Activated CD4-positive, alpha-beta T cell treated with anti-CD3 and anti-CD28 coated beads for 4 hours (primary cell): Measurements from ENCODE around the gene TLCD3B.

Experiments used
- DNase-seq, 2 donors: peaks; one replicate each; pipeline ENCODE4 v3.0.0-alpha.2; 2020

Gene TLCD3B

GRCh38 chr16:29987371-29988085 is 43.5 kb downstream of the TLCD3B start:
- DNase-seq, result no peak

DNA sequence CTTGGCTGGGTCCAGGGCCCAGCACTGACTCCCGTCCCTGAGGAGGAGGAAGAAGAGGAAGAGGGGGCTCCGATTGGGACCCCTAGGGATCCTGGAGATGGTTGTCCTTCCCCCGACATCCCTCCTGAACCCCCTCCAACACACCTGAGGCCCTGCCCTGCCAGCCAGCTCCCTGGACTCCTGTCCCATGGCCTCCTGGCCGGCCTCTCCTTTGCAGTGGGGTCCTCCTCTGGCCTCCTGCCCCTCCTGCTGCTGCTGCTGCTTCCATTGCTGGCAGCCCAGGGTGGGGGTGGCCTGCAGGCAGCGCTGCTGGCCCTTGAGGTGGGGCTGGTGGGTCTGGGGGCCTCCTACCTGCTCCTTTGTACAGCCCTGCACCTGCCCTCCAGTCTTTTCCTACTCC is 44.1 kb downstream of the TLCD3B start:
- no peak for DNase-seq

DNA sequence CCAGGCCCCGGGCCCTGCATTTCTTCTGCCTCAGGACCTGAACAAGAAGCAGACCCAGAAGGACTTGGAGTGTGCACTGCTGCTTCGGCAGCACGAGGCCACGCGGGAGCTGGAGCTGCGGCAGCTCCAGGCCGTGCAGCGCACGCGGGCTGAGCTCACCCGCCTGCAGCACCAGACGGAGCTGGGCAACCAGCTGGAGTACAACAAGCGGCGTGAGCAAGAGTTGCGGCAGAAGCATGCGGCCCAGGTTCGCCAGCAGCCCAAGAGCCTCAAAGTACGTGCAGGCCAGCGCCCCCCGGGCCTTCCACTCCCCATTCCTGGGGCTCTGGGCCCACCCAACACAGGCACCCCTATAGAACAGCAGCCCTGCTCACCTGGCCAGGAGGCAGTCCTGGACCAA is 44.8 kb downstream of the TLCD3B start:
- DNase-seq, result no peak

DNA sequence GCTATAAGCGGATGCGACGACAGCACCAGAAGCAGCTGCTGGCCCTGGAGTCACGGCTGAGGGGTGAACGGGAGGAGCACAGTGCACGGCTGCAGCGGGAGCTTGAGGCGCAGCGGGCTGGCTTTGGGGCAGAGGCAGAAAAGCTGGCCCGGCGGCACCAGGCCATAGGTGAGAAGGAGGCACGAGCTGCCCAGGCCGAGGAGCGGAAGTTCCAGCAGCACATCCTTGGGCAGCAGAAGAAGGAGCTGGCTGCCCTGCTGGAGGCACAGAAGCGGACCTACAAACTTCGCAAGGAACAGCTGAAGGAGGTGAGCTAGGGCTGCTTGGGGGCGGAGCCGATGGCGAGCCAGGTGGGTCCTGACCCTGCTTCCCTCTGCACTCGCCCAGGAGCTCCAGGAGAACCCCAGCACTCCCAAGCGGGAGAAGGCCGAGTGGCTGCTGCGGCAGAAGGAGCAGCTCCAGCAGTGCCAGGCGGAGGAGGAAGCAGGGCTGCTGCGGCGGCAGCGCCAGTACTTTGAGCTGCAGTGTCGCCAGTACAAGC is 45.7 kb downstream of the TLCD3B start:
- DNase-seq, result no peak

DNA sequence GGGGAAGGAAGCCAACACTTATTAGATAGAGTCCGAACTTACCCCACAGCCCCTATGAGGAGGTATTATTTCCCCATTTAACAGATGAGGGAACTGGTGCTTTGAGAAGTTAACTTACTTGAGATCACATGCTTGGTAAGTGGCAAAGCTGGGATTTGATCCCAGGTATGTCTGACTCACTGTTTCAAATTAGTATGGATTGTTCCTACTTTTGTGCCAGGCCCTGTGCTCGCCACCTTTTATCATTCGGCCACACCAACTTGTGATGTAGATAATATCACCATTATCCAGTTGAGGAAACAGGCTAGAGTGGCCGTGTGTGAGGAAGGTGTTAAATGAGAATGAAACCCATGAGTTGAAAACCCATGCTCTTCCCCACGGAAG is 46.3 kb downstream of the TLCD3B start:
- DNase-seq, result no peak

DNA sequence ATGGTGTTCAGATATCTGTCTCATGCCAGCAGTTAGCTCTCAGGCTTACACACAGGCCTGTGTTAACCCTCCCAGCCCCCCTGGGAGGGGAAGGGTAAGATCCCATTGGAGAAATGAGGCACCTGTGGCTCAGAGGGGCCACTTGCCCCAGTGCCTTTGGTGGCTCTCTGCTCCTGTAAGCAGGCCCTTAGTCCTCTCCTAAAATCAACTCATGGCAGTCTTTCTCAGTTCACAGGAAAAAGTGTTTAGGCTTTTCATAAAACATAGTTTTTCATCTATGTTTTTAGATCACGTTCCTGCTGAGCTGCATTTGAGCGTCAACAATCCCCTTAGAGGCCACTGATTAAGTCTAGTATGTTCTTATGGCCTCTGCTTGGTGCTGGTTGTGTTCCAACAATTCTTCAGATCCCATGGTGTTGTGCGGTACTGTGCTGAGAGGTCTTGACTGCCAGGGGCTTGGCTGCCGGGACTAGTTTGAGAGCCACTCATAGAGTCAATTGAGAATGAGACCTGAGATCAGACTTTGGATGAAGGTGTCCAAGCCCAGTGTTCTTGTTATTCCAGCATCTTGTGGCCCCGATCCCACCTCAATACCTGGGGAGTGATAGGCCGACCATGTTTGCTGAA is 46.8 kb downstream of the TLCD3B start:
- DNase-seq, result no peak

GRCh38 chr16:29983420-29984136 is 47.5 kb downstream of the TLCD3B start:
- no peak for DNase-seq

- no peak for DNase-seq
Measured at GRCh38 chr16:29982560-29983419, 48.3 kb downstream of the TLCD3B start.

DNA sequence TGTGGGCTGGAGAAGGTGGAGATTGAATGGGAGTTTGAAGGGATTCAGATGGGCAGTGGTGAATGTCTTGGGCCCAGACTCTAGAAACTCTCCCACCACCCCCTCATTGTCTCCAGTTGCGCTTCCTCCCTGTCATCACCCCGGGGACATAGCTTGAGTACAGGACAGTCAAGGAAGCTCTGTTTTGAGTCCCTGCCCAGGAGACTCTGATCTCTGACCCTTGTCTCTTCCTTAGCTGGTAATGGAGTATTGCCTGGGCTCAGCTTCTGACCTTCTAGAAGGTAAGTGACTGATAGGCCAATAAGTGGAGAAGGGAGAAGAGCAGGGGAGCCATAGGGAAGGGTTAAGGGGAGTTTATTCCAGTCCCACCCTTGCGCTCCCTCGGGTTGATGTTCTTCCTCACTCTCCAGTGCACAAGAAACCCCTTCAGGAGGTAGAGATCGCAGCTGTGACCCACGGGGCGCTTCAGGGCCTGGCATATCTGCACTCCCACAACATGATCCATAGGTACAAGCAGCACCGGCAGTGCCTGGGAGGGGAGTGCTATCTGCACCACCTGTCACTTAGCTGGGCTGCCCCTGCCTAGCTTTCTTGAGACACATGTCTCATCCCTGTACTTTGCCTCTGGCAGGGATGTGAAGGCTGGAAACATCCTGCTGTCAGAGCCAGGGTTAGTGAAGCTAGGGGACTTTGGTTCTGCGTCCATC is 52.4 kb downstream of the TLCD3B start:
- DNase-seq, result no peak

DNA sequence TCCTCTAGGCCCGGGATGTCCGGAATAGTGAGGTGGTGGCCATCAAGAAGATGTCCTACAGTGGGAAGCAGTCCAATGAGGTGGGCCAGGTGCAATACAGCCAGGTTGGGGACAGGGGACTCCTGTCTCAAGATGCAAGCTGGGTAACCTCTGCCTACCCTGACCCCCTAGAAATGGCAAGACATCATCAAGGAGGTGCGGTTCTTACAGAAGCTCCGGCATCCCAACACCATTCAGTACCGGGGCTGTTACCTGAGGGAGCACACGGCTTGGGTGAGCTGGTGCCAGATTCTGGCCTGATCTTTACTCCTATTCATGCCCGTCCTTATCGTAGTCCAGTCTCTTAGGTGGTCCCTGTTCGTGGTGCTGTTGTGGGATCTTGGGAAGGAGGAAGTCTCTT is 53.0 kb downstream of the TLCD3B start:
- DNase-seq, result no peak

DNA sequence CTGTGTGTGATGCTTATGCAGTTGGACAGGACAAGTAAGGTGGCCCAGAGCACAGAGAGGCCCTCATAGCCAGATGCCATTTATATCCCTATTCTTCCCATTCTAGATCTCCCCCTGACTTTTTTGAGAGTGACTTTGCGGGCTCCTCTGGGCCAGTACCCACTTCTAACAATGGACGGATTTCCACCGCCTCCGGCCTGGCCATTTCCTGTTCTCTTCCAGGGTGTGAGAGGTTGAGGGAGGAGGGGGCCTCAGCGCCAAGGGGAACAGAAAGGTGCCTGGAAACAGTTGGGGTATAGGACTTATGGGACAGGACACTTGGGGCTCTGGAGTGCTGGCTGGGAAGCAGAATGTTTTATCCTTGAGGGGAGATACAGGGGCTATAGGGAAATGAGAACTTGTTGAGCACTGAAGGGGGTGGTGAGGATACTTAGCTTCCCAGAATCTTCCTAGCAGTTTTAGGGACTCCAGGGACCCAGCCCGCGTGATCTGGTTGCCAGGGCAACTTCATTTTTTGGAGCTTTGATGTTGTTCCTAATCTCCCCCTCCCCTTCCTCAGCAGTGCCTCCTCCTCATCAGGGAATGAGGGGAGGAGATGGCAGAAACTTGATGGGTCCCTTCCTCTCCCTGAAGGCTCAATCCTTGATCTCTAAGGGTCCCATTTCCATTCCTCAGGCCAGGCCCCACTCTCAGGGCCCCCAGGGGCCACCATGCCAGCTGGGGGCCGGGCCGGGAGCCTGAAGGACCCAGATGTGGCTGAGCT is 53.8 kb downstream of the TLCD3B start:
- DNase-seq, result no peak

GRCh38 chr16:29975811-29976511 is 55.1 kb downstream of the TLCD3B start:
- no peak for DNase-seq

GRCh38 chr16:29975134-29975538 is 55.9 kb downstream of the TLCD3B start:
- DNase-seq, result no peak
